HepG2 (cell line): ENCODE data around the gene TNFAIP2. TPM values are rescaled to one million over a fixed set of nuclear protein-coding genes. Genes with fewer than 3 reads are reported as not detected.

Experiments used
- BRCA1 ChIP-seq: sonication (generic); formaldehyde crosslinking; IDR thresholded peaks from 2 replicates; pipeline ENCODE4 v1.4.0; 2020; ENCODE audit warnings: missing genetic modification reagents
- CHCHD3 ChIP-seq: sonication (generic); formaldehyde crosslinking; IDR thresholded peaks from 2 replicates; pipeline ENCODE4 v1.8.0; 2022; ENCODE audit warnings: mild to moderate bottlenecking, missing genetic modification reagents, moderate library complexity
- FOXK1 ChIP-seq: sonication (generic); formaldehyde crosslinking; IDR thresholded peaks from 2 replicates; pipeline ENCODE4 v1.4.0; 2020; ENCODE audit warnings: low read depth, missing genetic modification reagents, borderline replicate concordance
- NCOA5 ChIP-seq: sonication (generic); formaldehyde crosslinking; IDR thresholded peaks from 2 replicates; pipeline ENCODE4 v1.4.0; 2020; ENCODE audit warnings: missing genetic modification reagents
- NPAS2 ChIP-seq: sonication (generic); formaldehyde crosslinking; IDR thresholded peaks from 2 replicates; pipeline ENCODE4 v1.8.0; 2022; ENCODE audit warnings: mild to moderate bottlenecking, missing genetic modification reagents, borderline replicate concordance
- RBM39 ChIP-seq: fragments of 200-400 bp; formaldehyde crosslinking; IDR thresholded peaks from one replicate; pipeline ENCODE4 v1.6.1; 2018; ENCODE audit warnings: antibody characterized with exemption, mild to moderate bottlenecking, low read depth, low read length; ENCODE audit not compliant: poor library complexity, severe bottlenecking
- SP5 ChIP-seq: IDR thresholded peaks from 2 replicates; pipeline ENCODE4 v1.6.1; 2016; ENCODE audit warnings: low read depth, borderline replicate concordance
- SRSF1 ChIP-seq: fragments of 200-400 bp; formaldehyde crosslinking; optimal IDR thresholded peaks from 2 replicates; pipeline ENCODE3; 2017; ENCODE audit warnings: mild to moderate bottlenecking, low read depth, low read length, moderate library complexity
- TBL1XR1 ChIP-seq: fragments of 150-350 bp; IDR thresholded peaks from 2 replicates; pipeline ENCODE4 v1.6.1; 2014; ENCODE audit warnings: borderline replicate concordance, low read length; ENCODE audit not compliant: partially characterized antibody
- ZFP36 ChIP-seq: fragments of 150-350 bp; IDR thresholded peaks from 2 replicates; pipeline ENCODE4 v1.6.1; 2018; ENCODE audit warnings: borderline replicate concordance, low read length, low read depth; ENCODE audit not compliant: partially characterized antibody
- ZNF530 ChIP-seq: sonication (generic); formaldehyde crosslinking; IDR thresholded peaks from 2 replicates; pipeline ENCODE4 v1.5.0; 2020; ENCODE audit warnings: low read depth, mild to moderate bottlenecking, missing genetic modification reagents
- ZNF776 ChIP-seq: sonication (generic); formaldehyde crosslinking; IDR thresholded peaks from 2 replicates; pipeline ENCODE4 v1.4.0; 2020; ENCODE audit warnings: mild to moderate bottlenecking, missing genetic modification reagents
- ZNF788 ChIP-seq: sonication (generic); formaldehyde crosslinking; IDR thresholded peaks from 2 replicates; pipeline ENCODE4 v1.5.0; 2020; ENCODE audit warnings: mild to moderate bottlenecking, missing genetic modification reagents, borderline replicate concordance
- polyA plus RNA-seq, 8 experiments: library from polyadenylated mRNA; depleted of rRNA in 3 of 8; stranded (reverse) in 7 of 8; unstranded in 1 of 8; fragments of >200 nt; fragmentation: Illumina TruSeq in 4 of 8; extraction: Trizol in 4 of 8; gene quantifications; 2 replicates each; pipeline versions ENCODE4 v1.2.1 to v1.2.3, GENCODE V29; 2011 to 2016; ENCODE audit warnings: low read depth in 4 of 8, missing spikeins in 1 of 8, mixed read lengths in 1 of 8; ENCODE audit not compliant: insufficient read depth in 1 of 8
- total RNA-seq, 5 experiments: library from RNA; depleted of rRNA; stranded (reverse); fragments of >200 nt; fragmentation: Illumina TruSeq; extraction: Trizol; gene quantifications; 2 replicates each; pipeline ENCODE4 v1.2.3, GENCODE V29; 2016; ENCODE audit warnings: low read depth in 1 of 5
- TF ChIP-seq, protein P1 (sequence below), 2 experiments: fragments of 450-650 bp in 1 of 2; sonication (generic) in 1 of 2; formaldehyde crosslinking in 1 of 2; IDR thresholded peaks; 2 replicates each; pipeline versions ENCODE4 v1.6.1 to v1.8.0; 2016 to 2022; ENCODE audit warnings: antibody characterized with exemption in 1 of 2, mild to moderate bottlenecking in 1 of 2, missing genetic modification reagents in 1 of 2
- TF ChIP-seq, protein P2 (sequence below): IDR thresholded peaks from 2 replicates; pipeline ENCODE4 v1.4.0; 2020; ENCODE audit warnings: mild to moderate bottlenecking, missing genetic modification reagents
- TF ChIP-seq, protein P3 (sequence below): sonication (generic); formaldehyde crosslinking; IDR thresholded peaks from 2 replicates; pipeline ENCODE4 v1.5.0; 2020; ENCODE audit warnings: missing genetic modification reagents

The TNFAIP2 gene
- total and polyA plus RNA-seq, 2 of the 13 experiments (the other 11 are each of a cell fraction or from before 2014, with no cell fraction given), result 0.46 to 1.5 TPM

DNA sequence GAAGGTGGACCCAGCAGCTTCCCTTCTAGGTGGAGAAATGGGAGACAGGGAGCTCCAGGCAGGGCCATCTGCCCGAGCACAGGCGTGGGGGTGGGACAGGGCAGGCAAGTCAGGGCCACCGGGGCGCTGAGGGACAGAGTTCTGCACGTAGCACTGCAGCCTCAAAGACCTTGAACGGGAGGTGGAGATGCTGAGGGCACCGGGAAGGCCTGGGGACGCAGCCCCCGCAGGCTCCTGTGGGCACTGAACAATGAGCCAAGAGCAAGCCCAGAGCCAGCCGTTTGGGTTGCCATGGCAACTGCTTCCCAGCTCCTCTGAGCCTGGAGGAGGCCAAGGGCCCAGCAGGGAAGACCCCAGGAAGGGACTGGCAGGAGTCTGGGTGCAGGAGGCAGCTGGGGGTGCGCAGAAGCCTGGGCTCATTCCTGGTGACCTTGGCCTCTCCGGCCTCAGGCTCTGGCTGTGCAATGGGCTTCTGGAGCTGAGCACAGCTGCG, 35.9 kb upstream of the TNFAIP2 start (continued):
- TF ChIP-seq, protein P1, sequence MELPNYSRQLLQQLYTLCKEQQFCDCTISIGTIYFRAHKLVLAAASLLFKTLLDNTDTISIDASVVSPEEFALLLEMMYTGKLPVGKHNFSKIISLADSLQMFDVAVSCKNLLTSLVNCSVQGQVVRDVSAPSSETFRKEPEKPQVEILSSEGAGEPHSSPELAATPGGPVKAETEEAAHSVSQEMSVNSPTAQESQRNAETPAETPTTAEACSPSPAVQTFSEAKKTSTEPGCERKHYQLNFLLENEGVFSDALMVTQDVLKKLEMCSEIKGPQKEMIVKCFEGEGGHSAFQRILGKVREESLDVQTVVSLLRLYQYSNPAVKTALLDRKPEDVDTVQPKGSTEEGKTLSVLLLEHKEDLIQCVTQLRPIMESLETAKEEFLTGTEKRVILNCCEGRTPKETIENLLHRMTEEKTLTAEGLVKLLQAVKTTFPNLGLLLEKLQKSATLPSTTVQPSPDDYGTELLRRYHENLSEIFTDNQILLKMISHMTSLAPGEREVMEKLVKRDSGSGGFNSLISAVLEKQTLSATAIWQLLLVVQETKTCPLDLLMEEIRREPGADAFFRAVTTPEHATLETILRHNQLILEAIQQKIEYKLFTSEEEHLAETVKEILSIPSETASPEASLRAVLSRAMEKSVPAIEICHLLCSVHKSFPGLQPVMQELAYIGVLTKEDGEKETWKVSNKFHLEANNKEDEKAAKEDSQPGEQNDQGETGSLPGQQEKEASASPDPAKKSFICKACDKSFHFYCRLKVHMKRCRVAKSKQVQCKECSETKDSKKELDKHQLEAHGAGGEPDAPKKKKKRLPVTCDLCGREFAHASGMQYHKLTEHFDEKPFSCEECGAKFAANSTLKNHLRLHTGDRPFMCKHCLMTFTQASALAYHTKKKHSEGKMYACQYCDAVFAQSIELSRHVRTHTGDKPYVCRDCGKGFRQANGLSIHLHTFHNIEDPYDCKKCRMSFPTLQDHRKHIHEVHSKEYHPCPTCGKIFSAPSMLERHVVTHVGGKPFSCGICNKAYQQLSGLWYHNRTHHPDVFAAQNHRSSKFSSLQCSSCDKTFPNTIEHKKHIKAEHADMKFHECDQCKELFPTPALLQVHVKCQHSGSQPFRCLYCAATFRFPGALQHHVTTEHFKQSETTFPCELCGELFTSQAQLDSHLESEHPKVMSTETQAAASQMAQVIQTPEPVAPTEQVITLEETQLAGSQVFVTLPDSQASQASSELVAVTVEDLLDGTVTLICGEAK (IDR thresholded peaks at IDR 0.05), result no peak
- TF ChIP-seq, protein P1 (CRISPR knock-in tag; IDR thresholded peaks at IDR 0.05), result peak; percentile 67; the same call in 1 of the 2 replicates
- TF ChIP-seq BRCA1 (CRISPR knock-in tag), result no peak
- no peak for TF ChIP-seq TBL1XR1
- TF ChIP-seq FOXK1 (CRISPR knock-in tag), result no peak
- no peak for TF ChIP-seq RBM39
- TF ChIP-seq CHCHD3 (CRISPR knock-in tag), result no peak
- peak; percentile 60; the same call in 1 of the 2 replicates for TF ChIP-seq ZNF788
- TF ChIP-seq, protein P2, sequence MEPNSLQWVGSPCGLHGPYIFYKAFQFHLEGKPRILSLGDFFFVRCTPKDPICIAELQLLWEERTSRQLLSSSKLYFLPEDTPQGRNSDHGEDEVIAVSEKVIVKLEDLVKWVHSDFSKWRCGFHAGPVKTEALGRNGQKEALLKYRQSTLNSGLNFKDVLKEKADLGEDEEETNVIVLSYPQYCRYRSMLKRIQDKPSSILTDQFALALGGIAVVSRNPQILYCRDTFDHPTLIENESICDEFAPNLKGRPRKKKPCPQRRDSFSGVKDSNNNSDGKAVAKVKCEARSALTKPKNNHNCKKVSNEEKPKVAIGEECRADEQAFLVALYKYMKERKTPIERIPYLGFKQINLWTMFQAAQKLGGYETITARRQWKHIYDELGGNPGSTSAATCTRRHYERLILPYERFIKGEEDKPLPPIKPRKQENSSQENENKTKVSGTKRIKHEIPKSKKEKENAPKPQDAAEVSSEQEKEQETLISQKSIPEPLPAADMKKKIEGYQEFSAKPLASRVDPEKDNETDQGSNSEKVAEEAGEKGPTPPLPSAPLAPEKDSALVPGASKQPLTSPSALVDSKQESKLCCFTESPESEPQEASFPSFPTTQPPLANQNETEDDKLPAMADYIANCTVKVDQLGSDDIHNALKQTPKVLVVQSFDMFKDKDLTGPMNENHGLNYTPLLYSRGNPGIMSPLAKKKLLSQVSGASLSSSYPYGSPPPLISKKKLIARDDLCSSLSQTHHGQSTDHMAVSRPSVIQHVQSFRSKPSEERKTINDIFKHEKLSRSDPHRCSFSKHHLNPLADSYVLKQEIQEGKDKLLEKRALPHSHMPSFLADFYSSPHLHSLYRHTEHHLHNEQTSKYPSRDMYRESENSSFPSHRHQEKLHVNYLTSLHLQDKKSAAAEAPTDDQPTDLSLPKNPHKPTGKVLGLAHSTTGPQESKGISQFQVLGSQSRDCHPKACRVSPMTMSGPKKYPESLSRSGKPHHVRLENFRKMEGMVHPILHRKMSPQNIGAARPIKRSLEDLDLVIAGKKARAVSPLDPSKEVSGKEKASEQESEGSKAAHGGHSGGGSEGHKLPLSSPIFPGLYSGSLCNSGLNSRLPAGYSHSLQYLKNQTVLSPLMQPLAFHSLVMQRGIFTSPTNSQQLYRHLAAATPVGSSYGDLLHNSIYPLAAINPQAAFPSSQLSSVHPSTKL (CRISPR knock-in tag), result 0 out of 2 replicates have a peak, but pooled peaks have one; percentile 29
- TF ChIP-seq ZNF776, result no peak
- TF ChIP-seq SP5 (CRISPR knock-in tag), result peak; percentile 86
- TF ChIP-seq NPAS2 (CRISPR knock-in tag), result no peak
- no peak for TF ChIP-seq NCOA5 (CRISPR knock-in tag)
- TF ChIP-seq ZFP36, result no peak
- TF ChIP-seq, protein P3, sequence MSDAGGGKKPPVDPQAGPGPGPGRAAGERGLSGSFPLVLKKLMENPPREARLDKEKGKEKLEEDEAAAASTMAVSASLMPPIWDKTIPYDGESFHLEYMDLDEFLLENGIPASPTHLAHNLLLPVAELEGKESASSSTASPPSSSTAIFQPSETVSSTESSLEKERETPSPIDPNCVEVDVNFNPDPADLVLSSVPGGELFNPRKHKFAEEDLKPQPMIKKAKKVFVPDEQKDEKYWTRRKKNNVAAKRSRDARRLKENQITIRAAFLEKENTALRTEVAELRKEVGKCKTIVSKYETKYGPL (CRISPR knock-in tag), result no peak
- no peak for TF ChIP-seq SRSF1
- TF ChIP-seq ZNF530, result no peak
